DOHH2 (cell line): ENCODE results near the gene TWSG1.

Experiments used
- H3F3A ChIP-seq: fragments of 200-600 bp; sonication (generic), shearing (Covaris generic); 2 replicates; pipeline ENCODE4 v1.6.0; 2016; ENCODE audit warnings: antibody characterized with exemption, mild to moderate bottlenecking; ENCODE audit not compliant: control insufficient read depth, insufficient read depth
- H3K27ac ChIP-seq: fragments of 200-600 bp; sonication (generic); 2 replicates; pipeline ENCODE4 v1.5.1; 2014; ENCODE audit warnings: low read depth, mild to moderate bottlenecking, low read length, moderate library complexity
- H3K27me3 ChIP-seq: fragments of 200-600 bp; sonication (generic); 2 replicates; pipeline ENCODE4 v1.6.1; 2014; ENCODE audit warnings: mild to moderate bottlenecking, low read length, mixed read lengths; ENCODE audit not compliant: control insufficient read depth
- H3K36me3 ChIP-seq: fragments of 200-600 bp; sonication (generic); 2 replicates; pipeline ENCODE4 v1.6.1; 2014; ENCODE audit warnings: mild to moderate bottlenecking, low read length, moderate library complexity, mixed read lengths; ENCODE audit not compliant: control insufficient read depth
- H3K4me1 ChIP-seq: fragments of 200-600 bp; sonication (generic); 2 replicates; pipeline ENCODE4 v1.6.1; 2014; ENCODE audit warnings: mild to moderate bottlenecking, low read length, mixed read lengths; ENCODE audit not compliant: control insufficient read depth
- H3K4me2 ChIP-seq: fragments of 200-600 bp; sonication (generic); 2 replicates; pipeline ENCODE4 v1.6.0; 2014; ENCODE audit warnings: mild to moderate bottlenecking, low read length, moderate library complexity
- H3K4me3 ChIP-seq: fragments of 200-600 bp; sonication (generic); 2 replicates; pipeline ENCODE4 v1.5.1; 2014; ENCODE audit warnings: mild to moderate bottlenecking, low read length, mixed read lengths
- H3K79me2 ChIP-seq: fragments of 200-600 bp; sonication (generic); 2 replicates; pipeline ENCODE4 v1.6.1; 2014; ENCODE audit warnings: mild to moderate bottlenecking, low read length, mixed read lengths; ENCODE audit not compliant: control insufficient read depth
- H3K9me2 ChIP-seq: fragments of 200-600 bp; sonication (generic); replicated peaks from 2 replicates; pipeline ENCODE4 v1.6.1; 2014; ENCODE audit warnings: mild to moderate bottlenecking, low read length, mixed read lengths; ENCODE audit not compliant: control insufficient read depth
- H3K9me3 ChIP-seq: fragments of 200-600 bp; sonication (generic); 2 replicates; pipeline ENCODE4 v1.6.1; 2014; ENCODE audit warnings: antibody characterized with exemption, low read length, mixed read lengths; ENCODE audit not compliant: control insufficient read depth, insufficient read depth
- H4K20me1 ChIP-seq: fragments of 200-600 bp; sonication (generic); 2 replicates; pipeline ENCODE4 v1.6.0; 2014; ENCODE audit warnings: low read depth, mild to moderate bottlenecking, antibody characterized with exemption, low read length, moderate library complexity; ENCODE audit not compliant: control insufficient read depth, insufficient read depth
- EZH2phosphoT487 ChIP-seq: fragments of 200-600 bp; sonication (generic); IDR thresholded peaks from 2 replicates; pipeline ENCODE4 v1.6.1; 2017; ENCODE audit warnings: borderline replicate concordance, mild to moderate bottlenecking, antibody characterized with exemption, low read length, moderate library complexity, mixed read lengths
- TF ChIP-seq, protein P1 (sequence below): fragments of 200-600 bp; sonication (generic); IDR thresholded peaks from one replicate; pipeline ENCODE4 v1.5.1; 2014; ENCODE audit warnings: antibody characterized with exemption, mild to moderate bottlenecking, low read depth, low read length; ENCODE audit not compliant: poor library complexity, severe bottlenecking

The TWSG1 gene

DNA sequence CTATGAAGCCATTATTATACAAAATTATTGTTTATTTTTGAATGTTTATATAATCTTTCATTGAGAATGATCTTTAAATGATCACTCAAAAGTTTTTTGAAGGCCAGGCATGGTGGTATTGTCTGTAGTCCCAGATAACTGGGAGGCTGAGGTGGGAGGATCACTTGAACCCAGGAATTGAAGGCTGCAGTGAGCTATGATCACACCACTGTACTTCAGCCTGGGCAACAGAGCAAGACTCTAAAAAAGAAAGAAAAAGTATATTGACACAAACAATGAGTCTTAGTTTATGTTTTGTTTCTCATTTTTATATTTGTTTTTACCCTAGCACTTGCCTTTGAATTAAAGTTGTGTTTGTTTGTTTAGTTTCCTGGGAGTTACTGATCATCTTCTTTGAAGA, 2.3 kb downstream of the TWSG1 start:
- peaks cover 20% of the 10 kb centered on the region for H3K4me1 ChIP-seq
- no peaks in the 10 kb centered on the region for H3K9me2 ChIP-seq
- peaks cover 10% of the 10 kb centered on the region for H3K36me3 ChIP-seq
- TF ChIP-seq, protein P1, sequence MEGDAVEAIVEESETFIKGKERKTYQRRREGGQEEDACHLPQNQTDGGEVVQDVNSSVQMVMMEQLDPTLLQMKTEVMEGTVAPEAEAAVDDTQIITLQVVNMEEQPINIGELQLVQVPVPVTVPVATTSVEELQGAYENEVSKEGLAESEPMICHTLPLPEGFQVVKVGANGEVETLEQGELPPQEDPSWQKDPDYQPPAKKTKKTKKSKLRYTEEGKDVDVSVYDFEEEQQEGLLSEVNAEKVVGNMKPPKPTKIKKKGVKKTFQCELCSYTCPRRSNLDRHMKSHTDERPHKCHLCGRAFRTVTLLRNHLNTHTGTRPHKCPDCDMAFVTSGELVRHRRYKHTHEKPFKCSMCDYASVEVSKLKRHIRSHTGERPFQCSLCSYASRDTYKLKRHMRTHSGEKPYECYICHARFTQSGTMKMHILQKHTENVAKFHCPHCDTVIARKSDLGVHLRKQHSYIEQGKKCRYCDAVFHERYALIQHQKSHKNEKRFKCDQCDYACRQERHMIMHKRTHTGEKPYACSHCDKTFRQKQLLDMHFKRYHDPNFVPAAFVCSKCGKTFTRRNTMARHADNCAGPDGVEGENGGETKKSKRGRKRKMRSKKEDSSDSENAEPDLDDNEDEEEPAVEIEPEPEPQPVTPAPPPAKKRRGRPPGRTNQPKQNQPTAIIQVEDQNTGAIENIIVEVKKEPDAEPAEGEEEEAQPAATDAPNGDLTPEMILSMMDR, result no peak
- no peak for TF ChIP-seq EZH2phosphoT487
- no peaks in the 10 kb centered on the region for H3F3A ChIP-seq
- H3K79me2 ChIP-seq, result peaks cover 11% of the 10 kb centered on the region
- no peaks in the 10 kb centered on the region for H3K9me3 ChIP-seq
- no peaks in the 10 kb centered on the region for H3K27me3 ChIP-seq
- no peak overlapping the region for H3K4me2 ChIP-seq
- no peak overlapping the region for H3K4me3 ChIP-seq
- no peaks in the 10 kb centered on the region for H4K20me1 ChIP-seq
- H3K27ac ChIP-seq, result no peak overlapping the region

DNA sequence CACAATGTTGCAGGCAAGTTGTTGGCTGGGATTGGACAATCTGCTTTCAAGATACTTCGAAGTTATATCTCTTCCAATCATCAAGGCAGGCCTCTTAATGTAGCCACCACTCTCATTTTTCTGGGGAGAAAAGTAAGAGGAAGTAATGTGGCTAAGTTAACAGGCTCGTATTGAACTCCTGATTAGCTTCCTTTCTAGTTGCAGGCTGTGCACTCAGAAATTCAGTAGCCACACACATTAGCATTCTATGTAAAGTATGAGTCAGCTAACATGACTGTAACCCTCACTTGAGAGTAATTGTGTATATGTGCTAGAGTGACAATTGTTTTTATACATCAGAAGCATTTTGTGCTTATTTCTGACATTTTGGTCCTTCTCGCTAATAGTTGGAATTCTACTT, 3.3 kb downstream of the TWSG1 start:
- Histone ChIP-seq H3K27ac (no peak overlapping the region), H3K36me3 (peaks cover 13% of the 10 kb centered on the region), H3K4me1 (peaks cover 20% of the 10 kb centered on the region), H3F3A (no peaks in the 10 kb centered on the region), H3K4me2 (no peak overlapping the region), H4K20me1 (no peaks in the 10 kb centered on the region), H3K9me3 (no peaks in the 10 kb centered on the region), H3K79me2 (peaks cover 11% of the 10 kb centered on the region), H3K4me3 (no peak overlapping the region), H3K27me3 (no peaks in the 10 kb centered on the region), H3K9me2 (no peaks in the 10 kb centered on the region)
- no peak for TF ChIP-seq EZH2phosphoT487
- TF ChIP-seq, protein P1, result no peak

DNA sequence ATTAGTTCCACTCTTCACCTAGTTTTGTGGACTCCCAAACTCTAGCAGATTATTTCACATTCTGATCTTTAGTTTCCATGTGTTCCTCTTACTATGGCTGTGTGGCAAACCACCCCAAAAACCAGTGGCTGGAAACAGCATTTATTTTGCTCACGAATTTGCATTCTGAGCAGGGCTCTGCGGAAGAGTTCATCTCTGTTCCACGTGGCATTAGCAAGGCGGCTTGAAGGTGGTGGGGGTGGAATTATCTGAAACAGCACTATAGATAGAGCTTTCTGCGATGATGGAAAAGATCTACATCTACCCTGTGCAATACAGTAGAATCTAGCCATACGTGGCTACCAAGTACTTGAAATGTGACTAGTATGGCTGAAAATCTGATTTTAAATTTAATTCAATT, 5.9 kb downstream of the TWSG1 start:
- peaks cover 13% of the 10 kb centered on the region for H3K4me1 ChIP-seq
- peaks cover 18% of the 10 kb centered on the region for H3K36me3 ChIP-seq
- H3K4me3 ChIP-seq, result no peak overlapping the region
- H3K79me2 ChIP-seq, result peaks cover 6% of the 10 kb centered on the region
- no peaks in the 10 kb centered on the region for H3F3A ChIP-seq
- H3K27ac ChIP-seq, result no peak overlapping the region
- no peaks in the 10 kb centered on the region for H4K20me1 ChIP-seq
- H3K9me3 ChIP-seq, result no peaks in the 10 kb centered on the region
- no peaks in the 10 kb centered on the region for H3K9me2 ChIP-seq
- no peaks in the 10 kb centered on the region for H3K27me3 ChIP-seq
- H3K4me2 ChIP-seq, result no peak overlapping the region
- TF ChIP-seq, protein P1, result no peak
- TF ChIP-seq EZH2phosphoT487, result no peak

DNA sequence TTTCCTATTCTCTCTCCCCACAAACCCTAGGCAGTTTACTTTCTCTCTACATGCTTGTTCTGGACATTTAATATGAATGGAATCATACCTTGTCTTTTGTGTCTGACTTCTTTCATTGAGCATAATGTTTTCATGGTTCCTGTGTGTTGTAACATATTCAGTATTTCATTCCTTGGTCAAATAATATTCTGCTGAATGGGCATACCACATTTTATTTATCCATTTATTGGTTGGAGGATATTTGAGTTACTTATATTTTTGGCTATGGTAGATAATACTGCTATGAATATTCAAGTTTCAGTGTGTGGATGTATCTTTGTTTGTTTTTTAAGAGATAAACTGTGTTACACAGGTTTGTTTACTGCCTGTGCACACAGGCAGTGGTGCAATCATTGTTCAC, 9.0 kb downstream of the TWSG1 start:
- peaks cover 8% of the 10 kb centered on the region for H3K36me3 ChIP-seq
- no peak for TF ChIP-seq EZH2phosphoT487
- TF ChIP-seq, protein P1, result no peak
- H3K4me1 ChIP-seq, result no peaks in the 10 kb centered on the region
- no peak overlapping the region for H3K4me3 ChIP-seq
- H3K4me2 ChIP-seq, result no peak overlapping the region
- H4K20me1 ChIP-seq, result no peaks in the 10 kb centered on the region
- H3K27ac ChIP-seq, result no peak overlapping the region
- H3K9me2 ChIP-seq, result no peaks in the 10 kb centered on the region
- no peaks in the 10 kb centered on the region for H3K9me3 ChIP-seq
- no peaks in the 10 kb centered on the region for H3K27me3 ChIP-seq
- no peaks in the 10 kb centered on the region for H3F3A ChIP-seq
- no peaks in the 10 kb centered on the region for H3K79me2 ChIP-seq
